HEK293 (cell line): ENCODE results near the gene SNX19.

Source experiments
- CTCF ChIA-PET: fragments of 350-600 bp; formaldehyde crosslinking; extraction: SDS; loops from one replicate; lab custom pipeline; 2021; ENCODE audit warnings: antibody characterized with exemption; lab: Yijun Ruan, JAX
- POLR2A ChIA-PET: fragments of 300-600 bp; formaldehyde crosslinking; extraction: SDS; loops from one replicate; lab custom pipeline; 2020; ENCODE audit warnings: antibody characterized with exemption, inconsistent platforms; lab: Yijun Ruan, JAX
- H3K27ac ChIP-seq: fragments of 200-500 bp; sonication (Bioruptor generic); 2 replicates; pipeline ENCODE4 v1.5.1; 2014; ENCODE audit warnings: low read depth, low read length, control low read depth, inconsistent platforms; ENCODE audit errors: extremely low read depth
- H3K36me3 ChIP-seq, 2 experiments: fragments of 200-500 bp in 1 of 2; sonication (Bioruptor generic) in 1 of 2; 1 replicate in 1 of 2; 2 replicates in 1 of 2; pipeline ENCODE4 v1.5.1; 2014 to 2017; ENCODE audit warnings: inconsistent platforms in 2 of 2, low read length in 2 of 2; ENCODE audit not compliant: control insufficient read depth in 2 of 2, insufficient read depth in 1 of 2
- H3K4me1 ChIP-seq: fragments of 200-500 bp; sonication (Bioruptor generic); 2 replicates; pipeline ENCODE4 v1.5.1; 2014; ENCODE audit warnings: mild to moderate bottlenecking, low read length, inconsistent platforms; ENCODE audit not compliant: control insufficient read depth, insufficient read depth
- H3K4me3 ChIP-seq: 2 replicates; pipeline ENCODE4 v1.5.1; 2011; ENCODE audit warnings: low read depth, mild to moderate bottlenecking, control low read depth, low read length, moderate library complexity
- H3K9me3 ChIP-seq: fragments of 200-500 bp; sonication (Bioruptor generic); 2 replicates; pipeline ENCODE4 v1.5.1; 2014; ENCODE audit warnings: low read depth, low read length, inconsistent platforms; ENCODE audit not compliant: control insufficient read depth, insufficient read depth
- EGR2 ChIP-seq: fragments of 450-650 bp; formaldehyde crosslinking; IDR thresholded peaks from 2 replicates; pipeline ENCODE4 v1.5.1; 2016; ENCODE audit warnings: low read depth, missing biosample characterization, missing genetic modification characterization
- HOXA7 ChIP-seq: sonication (generic); formaldehyde crosslinking; IDR thresholded peaks from 2 replicates; pipeline ENCODE4 v1.8.1; 2022; ENCODE audit warnings: missing genetic modification reagents, borderline replicate concordance
- KLF16 ChIP-seq: fragments of 450-650 bp; formaldehyde crosslinking; IDR thresholded peaks from 2 replicates; pipeline ENCODE4 v1.5.1; 2017; ENCODE audit warnings: missing biosample characterization, missing genetic modification characterization
- PATZ1 ChIP-seq: fragments of 450-650 bp; formaldehyde crosslinking; IDR thresholded peaks from 2 replicates; pipeline ENCODE4 v1.5.1; 2016; ENCODE audit warnings: missing biosample characterization, missing genetic modification characterization
- SALL2 ChIP-seq: fragments of 450-650 bp; formaldehyde crosslinking; IDR thresholded peaks from 2 replicates; pipeline ENCODE4 v1.5.0; 2017; ENCODE audit warnings: missing biosample characterization, mild to moderate bottlenecking, missing genetic modification characterization, borderline replicate concordance
- SCRT2 ChIP-seq: fragments of 450-650 bp; formaldehyde crosslinking; IDR thresholded peaks from 2 replicates; pipeline ENCODE4 v1.5.1; 2016; ENCODE audit warnings: missing biosample characterization, missing genetic modification characterization
- ZIC2 ChIP-seq: fragments of 450-650 bp; formaldehyde crosslinking; IDR thresholded peaks from 2 replicates; pipeline ENCODE4 v1.5.1; 2016; ENCODE audit warnings: missing biosample characterization, missing genetic modification characterization
- ZNF138 ChIP-seq: fragments of 450-650 bp; formaldehyde crosslinking; IDR thresholded peaks from 2 replicates; pipeline ENCODE4 v1.5.1; 2016; ENCODE audit warnings: missing biosample characterization, missing genetic modification characterization, borderline replicate concordance
- ZNF324 ChIP-seq: fragments of 450-650 bp; formaldehyde crosslinking; IDR thresholded peaks from 2 replicates; pipeline ENCODE4 v1.5.1; 2016; ENCODE audit warnings: missing biosample characterization, missing genetic modification characterization
- ZNF37A ChIP-seq: fragments of 450-650 bp; IDR thresholded peaks from 2 replicates; pipeline ENCODE4 v1.5.1; 2018; ENCODE audit warnings: missing biosample characterization, missing genetic modification characterization
- ZNF394 ChIP-seq: fragments of 450-650 bp; formaldehyde crosslinking; IDR thresholded peaks from 2 replicates; pipeline ENCODE4 v1.5.1; 2016; ENCODE audit warnings: missing biosample characterization, missing genetic modification characterization, mild to moderate bottlenecking, moderate library complexity, borderline replicate concordance
- ZNF404 ChIP-seq: fragments of 450-650 bp; formaldehyde crosslinking; IDR thresholded peaks from 2 replicates; pipeline ENCODE4 v1.5.1; 2017; ENCODE audit warnings: missing biosample characterization, missing genetic modification characterization
- ZNF513 ChIP-seq: fragments of 450-650 bp; IDR thresholded peaks from 2 replicates; pipeline ENCODE4 v1.5.1; 2018; ENCODE audit warnings: missing biosample characterization, missing genetic modification characterization
- ZNF629 ChIP-seq: fragments of 450-650 bp; formaldehyde crosslinking; IDR thresholded peaks from 2 replicates; pipeline ENCODE4 v1.5.1; 2017; ENCODE audit warnings: missing biosample characterization, missing genetic modification characterization
- ZNF677 ChIP-seq: fragments of 450-650 bp; IDR thresholded peaks from 2 replicates; pipeline ENCODE4 v1.5.0; 2018; ENCODE audit warnings: missing biosample characterization, mild to moderate bottlenecking, missing genetic modification characterization, moderate library complexity
- ZNF777 ChIP-seq: fragments of 450-650 bp; formaldehyde crosslinking; IDR thresholded peaks from 2 replicates; pipeline ENCODE4 v1.5.1; 2017; ENCODE audit warnings: missing biosample characterization, missing genetic modification characterization, borderline replicate concordance
- TF ChIP-seq, protein P1 (sequence below): fragments of 450-650 bp; formaldehyde crosslinking; IDR thresholded peaks from 2 replicates; pipeline ENCODE4 v1.5.1; 2016; ENCODE audit warnings: missing biosample characterization, missing genetic modification characterization

The SNX19 gene

GRCh38 chr11:130826572-130826971 is 89.7 kb downstream of the SNX19 start:
- TF ChIP-seq ZIC2 (tag by site-specific recombination) (peak; percentile 30), ZNF404 (tag by site-specific recombination) (no peak)
- Histone ChIP-seq H3K9me3 (no peaks in the 10 kb centered on the region), H3K27ac (no peak overlapping the region), H3K4me1 (no peaks in the 10 kb centered on the region), H3K36me3 (no peaks in the 10 kb centered on the region), H3K4me3 (no peak overlapping the region)
- ChIA-PET CTCF (interaction anchor here (0.7 to 6.7 kb wide), 15 partner anchors 12 to 436 kb away, joined by 3 to 72 read pairs (median 3); partner anchors contain the start of gene ADAMTS15), POLR2A (no interaction called here)

DNA sequence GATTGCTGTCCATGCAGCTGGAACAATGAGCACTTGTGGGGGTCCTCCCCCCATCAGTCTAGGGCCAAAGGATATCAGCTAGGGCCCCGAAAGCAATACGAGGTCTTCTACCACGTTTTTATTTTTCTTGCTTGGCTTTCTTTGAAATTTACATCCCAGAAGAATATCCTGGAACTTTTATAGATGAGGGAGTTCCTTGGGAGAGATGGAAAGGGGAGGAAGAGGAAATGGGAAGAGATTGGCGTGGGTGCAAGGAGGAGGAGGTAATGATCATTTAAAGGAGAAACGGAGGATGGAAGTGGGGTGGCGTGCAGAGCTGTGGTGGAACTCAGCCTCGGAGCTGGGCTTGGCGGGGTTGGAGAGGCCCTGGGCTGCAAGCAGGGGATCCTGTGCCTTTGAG is 90.3 kb downstream of the SNX19 start:
- no peaks in the 10 kb centered on the region for H3K4me1 ChIP-seq
- H3K9me3 ChIP-seq = no peaks in the 10 kb centered on the region
- ChIA-PET POLR2A (no interaction called here), CTCF (interaction anchor here (0.7 to 6.7 kb wide), 8 partner anchors 11 to 393 kb away, joined by 3 to 72 read pairs (median 4); partner anchors contain the start of gene ADAMTS15)
- no peak overlapping the region for H3K27ac ChIP-seq
- H3K4me3 ChIP-seq = no peak overlapping the region
- H3K36me3 ChIP-seq = no peaks in the 10 kb centered on the region
- TF ChIP-seq ZNF629 (tag by site-specific recombination) (no peak), EGR2 (tag by site-specific recombination) (0 out of 2 replicates have a peak, but pooled peaks have one; percentile 11), PATZ1 (no peak)

DNA sequence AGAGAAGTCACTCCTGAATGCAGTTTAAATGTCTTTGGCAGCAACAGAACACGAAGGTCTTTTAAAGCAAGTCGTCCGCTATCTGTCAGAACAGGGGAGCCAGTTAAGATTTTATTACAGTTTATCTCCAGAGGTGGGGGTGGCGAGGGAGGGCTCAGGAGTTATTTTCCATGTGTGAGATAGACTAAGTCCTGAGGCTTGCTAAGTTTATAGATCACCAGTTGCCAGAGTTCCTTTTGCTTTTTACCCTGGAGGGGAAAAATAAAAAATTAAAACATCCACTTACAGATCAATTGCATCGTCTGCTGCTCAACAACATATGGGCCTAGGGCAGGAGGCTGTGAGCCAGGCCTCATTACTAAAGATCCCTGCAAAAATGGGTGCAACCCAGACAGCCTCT is 90.7 kb downstream of the SNX19 start:
- Histone ChIP-seq H3K27ac (no peak overlapping the region), H3K36me3 (no peaks in the 10 kb centered on the region), H3K9me3 (no peaks in the 10 kb centered on the region), H3K4me1 (no peaks in the 10 kb centered on the region), H3K4me3 (no peak overlapping the region)
- POLR2A ChIA-PET = no interaction called here
- TF ChIP-seq SALL2 = no peak
- no peak for TF ChIP-seq ZNF513 (tag by site-specific recombination)
- TF ChIP-seq ZNF324 = no peak
- no peak for TF ChIP-seq KLF16 (tag by site-specific recombination)
- TF ChIP-seq SCRT2 (tag by site-specific recombination) = no peak
- no peak for TF ChIP-seq HOXA7 (CRISPR knock-in tag)
- no peak for TF ChIP-seq ZNF777
- TF ChIP-seq ZNF37A (tag by site-specific recombination) = no peak
- TF ChIP-seq ZNF394 (tag by site-specific recombination) = no peak
- no peak for TF ChIP-seq ZNF677 (tag by site-specific recombination)
- no peak for TF ChIP-seq ZNF138 (tag by site-specific recombination)
- TF ChIP-seq, protein P1, sequence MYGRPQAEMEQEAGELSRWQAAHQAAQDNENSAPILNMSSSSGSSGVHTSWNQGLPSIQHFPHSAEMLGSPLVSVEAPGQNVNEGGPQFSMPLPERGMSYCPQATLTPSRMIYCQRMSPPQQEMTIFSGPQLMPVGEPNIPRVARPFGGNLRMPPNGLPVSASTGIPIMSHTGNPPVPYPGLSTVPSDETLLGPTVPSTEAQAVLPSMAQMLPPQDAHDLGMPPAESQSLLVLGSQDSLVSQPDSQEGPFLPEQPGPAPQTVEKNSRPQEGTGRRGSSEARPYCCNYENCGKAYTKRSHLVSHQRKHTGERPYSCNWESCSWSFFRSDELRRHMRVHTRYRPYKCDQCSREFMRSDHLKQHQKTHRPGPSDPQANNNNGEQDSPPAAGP (tag by site-specific recombination) = no peak
- CTCF ChIA-PET = interaction anchor here (1.3 to 6.7 kb wide), 2 partner anchors 36 to 382 kb away, joined by 3 to 72 read pairs; no protein-coding TSS in a partner anchor
